ENCODE measurements around the gene PLCB2. TPM values are rescaled to one million over a fixed set of nuclear protein-coding genes. Genes with fewer than 3 reads are reported as not detected.

PLCB2 gene
- total RNA-seq, 1 experiment from 2014 or later, result 1.7 TPM

DNA sequence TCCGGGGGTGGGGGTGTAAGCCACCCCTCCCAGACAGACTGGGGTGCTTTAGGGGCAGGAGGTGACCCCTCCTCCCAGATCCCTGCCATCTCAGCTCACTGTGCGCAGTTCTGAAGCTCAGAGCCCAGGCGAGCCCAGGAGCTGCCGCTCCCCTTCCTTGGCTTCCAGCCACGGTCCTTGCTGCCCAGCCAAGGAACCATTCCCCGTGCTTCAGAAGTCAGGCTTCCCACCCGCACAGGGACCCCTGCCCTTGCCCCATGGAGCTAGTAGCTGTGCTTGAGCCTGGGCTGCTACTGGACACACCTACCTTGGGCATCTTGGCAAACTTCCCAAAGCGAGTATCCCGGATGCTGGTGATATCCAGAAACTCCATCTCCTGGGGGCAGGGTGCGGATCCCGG is 4.8 kb downstream of the PLCB2 start:
- Histone ChIP-seq H3K4me3 (ENCODE audit: low read depth in 2 of 2, low read length in 2 of 2) (no peak overlapping the region), H3K9me3 (ENCODE audit: control insufficient read depth, insufficient read depth, low read depth, low read length) (peaks cover 6% of the 10 kb centered on the region; the same call in 1 of the 2 replicates), H3K36me3 (ENCODE audit: control insufficient read depth, insufficient read depth, low read length) (no peaks in the 10 kb centered on the region), H3K4me1 (ENCODE audit: control insufficient read depth, insufficient read depth, low read length) (peaks cover 5% of the 10 kb centered on the region; the same call in 1 of the 2 replicates), H3K27ac (ENCODE audit: low read length) (no peak overlapping the region), H3K27me3 (ENCODE audit: control insufficient read depth, insufficient read depth, low read length) (no peaks in the 10 kb centered on the region)
- no TSS peak for BruUV-seq (replicated peaks)
- ChIA-PET POLR2A (no interaction called here), CTCF (interaction anchor here (1.1 kb wide), 1 partner anchor 35 kb away, joined by 3 read pairs; no protein-coding TSS in a partner anchor)
- TF ChIP-seq, protein P1, sequence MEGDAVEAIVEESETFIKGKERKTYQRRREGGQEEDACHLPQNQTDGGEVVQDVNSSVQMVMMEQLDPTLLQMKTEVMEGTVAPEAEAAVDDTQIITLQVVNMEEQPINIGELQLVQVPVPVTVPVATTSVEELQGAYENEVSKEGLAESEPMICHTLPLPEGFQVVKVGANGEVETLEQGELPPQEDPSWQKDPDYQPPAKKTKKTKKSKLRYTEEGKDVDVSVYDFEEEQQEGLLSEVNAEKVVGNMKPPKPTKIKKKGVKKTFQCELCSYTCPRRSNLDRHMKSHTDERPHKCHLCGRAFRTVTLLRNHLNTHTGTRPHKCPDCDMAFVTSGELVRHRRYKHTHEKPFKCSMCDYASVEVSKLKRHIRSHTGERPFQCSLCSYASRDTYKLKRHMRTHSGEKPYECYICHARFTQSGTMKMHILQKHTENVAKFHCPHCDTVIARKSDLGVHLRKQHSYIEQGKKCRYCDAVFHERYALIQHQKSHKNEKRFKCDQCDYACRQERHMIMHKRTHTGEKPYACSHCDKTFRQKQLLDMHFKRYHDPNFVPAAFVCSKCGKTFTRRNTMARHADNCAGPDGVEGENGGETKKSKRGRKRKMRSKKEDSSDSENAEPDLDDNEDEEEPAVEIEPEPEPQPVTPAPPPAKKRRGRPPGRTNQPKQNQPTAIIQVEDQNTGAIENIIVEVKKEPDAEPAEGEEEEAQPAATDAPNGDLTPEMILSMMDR (IDR thresholded peaks at IDR 0.05), result no peak
- TF ChIP-seq, protein P2, sequence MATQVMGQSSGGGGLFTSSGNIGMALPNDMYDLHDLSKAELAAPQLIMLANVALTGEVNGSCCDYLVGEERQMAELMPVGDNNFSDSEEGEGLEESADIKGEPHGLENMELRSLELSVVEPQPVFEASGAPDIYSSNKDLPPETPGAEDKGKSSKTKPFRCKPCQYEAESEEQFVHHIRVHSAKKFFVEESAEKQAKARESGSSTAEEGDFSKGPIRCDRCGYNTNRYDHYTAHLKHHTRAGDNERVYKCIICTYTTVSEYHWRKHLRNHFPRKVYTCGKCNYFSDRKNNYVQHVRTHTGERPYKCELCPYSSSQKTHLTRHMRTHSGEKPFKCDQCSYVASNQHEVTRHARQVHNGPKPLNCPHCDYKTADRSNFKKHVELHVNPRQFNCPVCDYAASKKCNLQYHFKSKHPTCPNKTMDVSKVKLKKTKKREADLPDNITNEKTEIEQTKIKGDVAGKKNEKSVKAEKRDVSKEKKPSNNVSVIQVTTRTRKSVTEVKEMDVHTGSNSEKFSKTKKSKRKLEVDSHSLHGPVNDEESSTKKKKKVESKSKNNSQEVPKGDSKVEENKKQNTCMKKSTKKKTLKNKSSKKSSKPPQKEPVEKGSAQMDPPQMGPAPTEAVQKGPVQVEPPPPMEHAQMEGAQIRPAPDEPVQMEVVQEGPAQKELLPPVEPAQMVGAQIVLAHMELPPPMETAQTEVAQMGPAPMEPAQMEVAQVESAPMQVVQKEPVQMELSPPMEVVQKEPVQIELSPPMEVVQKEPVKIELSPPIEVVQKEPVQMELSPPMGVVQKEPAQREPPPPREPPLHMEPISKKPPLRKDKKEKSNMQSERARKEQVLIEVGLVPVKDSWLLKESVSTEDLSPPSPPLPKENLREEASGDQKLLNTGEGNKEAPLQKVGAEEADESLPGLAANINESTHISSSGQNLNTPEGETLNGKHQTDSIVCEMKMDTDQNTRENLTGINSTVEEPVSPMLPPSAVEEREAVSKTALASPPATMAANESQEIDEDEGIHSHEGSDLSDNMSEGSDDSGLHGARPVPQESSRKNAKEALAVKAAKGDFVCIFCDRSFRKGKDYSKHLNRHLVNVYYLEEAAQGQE (IDR thresholded peaks at IDR 0.05; ENCODE audit: insufficient read depth in 1 of 2, low read depth in 2 of 2, low read length in 1 of 2), result no peak
- no peak for TF ChIP-seq POLR2AphosphoS5 (IDR thresholded peaks at IDR 0.05; ENCODE audit: low read depth, low read length)
- TF ChIP-seq TCF7L2 (IDR thresholded peaks at IDR 0.05; ENCODE audit: low read depth, low read length), result no peak
- intact Hi-C loops (cut with micrococcal nuclease; ENCODE audit: unreplicated experiment), result no loop called here
- no peak for ATAC-seq
- DNase-seq (ENCODE audit: low read depth, low spot score), result no peak
- in situ Hi-C loops (cut with HindIII; ENCODE audit: low pct_unique_long_range_greater_than_20kb, low sequenced_read_pairs), result no loop called here

DNA sequence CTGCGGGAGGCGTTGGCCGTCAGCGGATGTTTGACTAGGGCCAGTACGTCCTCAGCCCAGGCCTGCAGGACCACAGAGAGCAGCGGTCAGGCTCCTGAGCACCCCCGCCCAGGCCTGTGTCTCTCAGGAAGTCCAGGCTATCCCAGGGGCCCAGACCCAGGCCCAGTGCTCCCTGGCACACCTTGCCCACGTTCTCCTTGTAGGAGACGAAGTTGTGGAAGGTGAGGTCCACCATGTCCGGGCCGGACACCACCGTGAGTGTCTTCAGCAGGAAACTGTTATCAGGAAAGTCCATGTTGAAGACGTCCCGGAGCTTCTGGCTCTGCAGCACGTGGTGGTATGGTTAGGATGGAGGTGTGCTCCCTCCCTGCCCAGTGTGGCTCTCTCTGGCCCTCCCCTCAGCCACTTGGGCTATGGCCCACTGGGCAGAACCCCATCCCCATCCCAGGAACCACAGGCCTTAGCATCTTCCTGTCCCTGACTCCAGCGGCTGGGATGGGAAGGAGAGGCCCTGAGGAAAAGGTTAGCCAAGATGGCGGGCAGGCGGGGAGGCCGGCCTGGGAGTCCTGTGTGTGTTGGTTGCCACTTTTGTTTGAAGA is 5.3 kb downstream of the PLCB2 start:
- Histone ChIP-seq H3K36me3 (ENCODE audit: control insufficient read depth, insufficient read depth, low read length) (no peaks in the 10 kb centered on the region), H3K4me3 (ENCODE audit: low read depth in 2 of 2, low read length in 2 of 2) (no peak overlapping the region), H3K9me3 (ENCODE audit: control insufficient read depth, insufficient read depth, low read depth, low read length) (peaks cover 6% of the 10 kb centered on the region; the same call in 1 of the 2 replicates), H3K27ac (ENCODE audit: low read length) (no peak overlapping the region), H3K4me1 (ENCODE audit: control insufficient read depth, insufficient read depth, low read length) (peaks cover 2% of the 10 kb centered on the region; the same call in 1 of the 2 replicates), H3K27me3 (ENCODE audit: control insufficient read depth, insufficient read depth, low read length) (no peaks in the 10 kb centered on the region)
- DNase-seq (ENCODE audit: low read depth, low spot score), result no peak
- intact Hi-C loops (cut with micrococcal nuclease; ENCODE audit: unreplicated experiment), result no loop called here
- CTCF ChIA-PET, result interaction anchor here (1.1 kb wide), 1 partner anchor 36 kb away, joined by 3 read pairs; no protein-coding TSS in a partner anchor
- no TSS peak for BruUV-seq (replicated peaks)
- in situ Hi-C loops (cut with HindIII; ENCODE audit: low pct_unique_long_range_greater_than_20kb, low sequenced_read_pairs), result no loop called here
- TF ChIP-seq, protein P2 (IDR thresholded peaks at IDR 0.05; ENCODE audit: insufficient read depth in 1 of 2, low read depth in 2 of 2, low read length in 1 of 2), result no peak
- TF ChIP-seq, protein P1 (IDR thresholded peaks at IDR 0.05), result no peak
- TF ChIP-seq TCF7L2 (IDR thresholded peaks at IDR 0.05; ENCODE audit: low read depth, low read length), result no peak
- no peak for TF ChIP-seq POLR2AphosphoS5 (IDR thresholded peaks at IDR 0.05; ENCODE audit: low read depth, low read length)
- no peak for TF ChIP-seq SIN3A (IDR thresholded peaks at IDR 0.05; ENCODE audit: borderline replicate concordance, insufficient read depth, low read depth, low read length)
- no peak for ATAC-seq
- POLR2A ChIA-PET, result no interaction called here

Data from Panc1 (cell line).